ENCODE measurements around the gene SLC13A5. TPM values are rescaled to one million over a fixed set of nuclear protein-coding genes. Genes with fewer than 3 reads are reported as not detected.

Gene SLC13A5
- total RNA-seq, 4 donors from 2014 or later = not detected

DNA sequence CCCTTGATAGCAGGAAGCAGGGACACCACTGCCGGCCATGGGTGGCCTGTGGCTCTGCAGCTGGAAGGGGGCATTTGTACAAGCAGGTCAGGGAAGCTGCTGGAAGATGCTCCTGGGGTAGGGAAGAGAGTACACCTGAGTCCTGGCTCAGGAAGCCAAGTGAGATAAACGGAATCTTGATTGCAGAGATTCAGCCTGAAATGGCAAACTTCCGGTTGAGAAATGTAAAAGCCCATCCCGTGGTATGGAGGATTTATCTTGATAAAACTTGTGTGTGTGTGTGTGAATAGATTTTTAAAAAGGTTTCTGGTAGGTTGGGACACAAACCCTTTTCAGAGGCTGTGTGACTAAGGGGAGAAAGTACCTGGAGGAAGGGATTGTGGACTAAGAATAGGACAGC, 32.0 kb downstream of the SLC13A5 start:
- TF ChIP-seq POLR2A (IDR thresholded peaks at IDR 0.05) (no peak), EP300 (IDR thresholded peaks at IDR 0.05) (no peak)
- TF ChIP-seq, protein P1, sequence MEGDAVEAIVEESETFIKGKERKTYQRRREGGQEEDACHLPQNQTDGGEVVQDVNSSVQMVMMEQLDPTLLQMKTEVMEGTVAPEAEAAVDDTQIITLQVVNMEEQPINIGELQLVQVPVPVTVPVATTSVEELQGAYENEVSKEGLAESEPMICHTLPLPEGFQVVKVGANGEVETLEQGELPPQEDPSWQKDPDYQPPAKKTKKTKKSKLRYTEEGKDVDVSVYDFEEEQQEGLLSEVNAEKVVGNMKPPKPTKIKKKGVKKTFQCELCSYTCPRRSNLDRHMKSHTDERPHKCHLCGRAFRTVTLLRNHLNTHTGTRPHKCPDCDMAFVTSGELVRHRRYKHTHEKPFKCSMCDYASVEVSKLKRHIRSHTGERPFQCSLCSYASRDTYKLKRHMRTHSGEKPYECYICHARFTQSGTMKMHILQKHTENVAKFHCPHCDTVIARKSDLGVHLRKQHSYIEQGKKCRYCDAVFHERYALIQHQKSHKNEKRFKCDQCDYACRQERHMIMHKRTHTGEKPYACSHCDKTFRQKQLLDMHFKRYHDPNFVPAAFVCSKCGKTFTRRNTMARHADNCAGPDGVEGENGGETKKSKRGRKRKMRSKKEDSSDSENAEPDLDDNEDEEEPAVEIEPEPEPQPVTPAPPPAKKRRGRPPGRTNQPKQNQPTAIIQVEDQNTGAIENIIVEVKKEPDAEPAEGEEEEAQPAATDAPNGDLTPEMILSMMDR (IDR thresholded peaks at IDR 0.05) = no peak
- 69 to 75% methylated on average over 4 of the region's 4 CpGs for WGBS, 2 donors
- DNase-seq (ENCODE audit: low spot score in 2 of 2) = no peak
- Histone ChIP-seq H3K27ac (no peak overlapping the region), H3K4me1 (no peaks in the 10 kb centered on the region), H3K4me3 (no peak overlapping the region), H3K27me3 (peaks cover 0 to 22% of the 10 kb centered on the region in 2 donors), H3K9me3 (no peaks in the 10 kb centered on the region), H3K36me3 (no peaks in the 10 kb centered on the region)

DNA sequence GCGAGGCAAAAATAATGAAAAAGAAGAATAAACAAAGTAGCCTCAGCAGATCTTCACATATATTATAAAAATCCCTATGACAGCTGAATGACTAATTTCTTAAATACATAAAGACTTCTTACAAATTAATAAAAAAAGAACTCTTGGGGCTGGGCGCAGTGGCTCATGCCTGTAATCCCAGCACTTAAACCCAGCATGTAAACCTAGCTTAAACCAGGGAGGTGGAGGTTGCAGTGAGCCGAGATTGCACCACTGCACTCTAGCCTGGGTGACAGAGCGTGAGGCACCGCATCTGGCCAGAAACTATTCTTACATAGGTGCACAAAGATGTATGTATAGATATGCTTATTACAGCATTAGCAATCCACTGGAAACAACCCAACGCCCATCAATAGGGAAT, 33.9 kb downstream of the SLC13A5 start:
- WGBS, 2 donors = 75 to 76% methylated on average over 6 of the region's 6 CpGs
- Histone ChIP-seq H3K4me1 (no peaks in the 10 kb centered on the region), H3K9me3 (no peaks in the 10 kb centered on the region), H3K27ac (no peak overlapping the region), H3K27me3 (peaks cover 0 to 22% of the 10 kb centered on the region in 2 donors), H3K4me3 (no peak overlapping the region), H3K36me3 (no peaks in the 10 kb centered on the region)
- DNase-seq (ENCODE audit: low spot score in 2 of 2) = no peak
- no peak for TF ChIP-seq POLR2A (IDR thresholded peaks at IDR 0.05)
- no peak for TF ChIP-seq EP300 (IDR thresholded peaks at IDR 0.05)
- TF ChIP-seq, protein P1 (IDR thresholded peaks at IDR 0.05) = no peak

DNA sequence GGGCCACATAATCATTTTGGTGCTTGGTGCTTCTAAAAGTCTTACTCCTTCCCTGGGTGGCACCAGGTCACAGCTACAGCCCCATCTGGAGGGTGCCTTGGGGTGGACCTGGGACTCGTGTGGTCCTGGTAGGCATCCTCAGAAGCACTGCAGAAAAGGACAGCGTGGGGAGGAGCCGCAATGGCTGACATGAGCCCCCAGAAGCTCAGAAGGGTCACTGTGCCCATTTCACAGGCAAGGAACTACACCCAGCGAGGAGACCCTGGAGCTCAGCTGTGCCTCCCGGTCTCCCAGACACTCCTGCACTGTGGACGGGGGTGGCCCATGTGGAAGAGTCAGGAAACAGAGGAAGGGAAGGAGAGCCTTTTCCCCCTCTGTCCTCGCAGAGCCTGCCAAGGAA, 35.2 kb downstream of the SLC13A5 start:
- no peak for TF ChIP-seq EP300 (IDR thresholded peaks at IDR 0.05)
- no peak for TF ChIP-seq POLR2A (IDR thresholded peaks at IDR 0.05)
- TF ChIP-seq, protein P1 (IDR thresholded peaks at IDR 0.05) = no peak
- H3K27me3 ChIP-seq = peaks cover 0 to 22% of the 10 kb centered on the region in 2 donors
- 71 to 74% methylated on average over 7 of the region's 7 CpGs for WGBS, 2 donors
- no peaks in the 10 kb centered on the region for H3K9me3 ChIP-seq
- H3K27ac ChIP-seq = no peak overlapping the region
- DNase-seq (ENCODE audit: low spot score in 2 of 2) = no peak
- no peaks in the 10 kb centered on the region for H3K36me3 ChIP-seq
- H3K4me1 ChIP-seq = no peaks in the 10 kb centered on the region
- no peak overlapping the region for H3K4me3 ChIP-seq

- peaks cover 0 to 22% of the 10 kb centered on the region in 2 donors for H3K27me3 ChIP-seq
These were observed 35.9 kb downstream of the SLC13A5 start for GRCh38 chr17:6677158-6677831.

DNA sequence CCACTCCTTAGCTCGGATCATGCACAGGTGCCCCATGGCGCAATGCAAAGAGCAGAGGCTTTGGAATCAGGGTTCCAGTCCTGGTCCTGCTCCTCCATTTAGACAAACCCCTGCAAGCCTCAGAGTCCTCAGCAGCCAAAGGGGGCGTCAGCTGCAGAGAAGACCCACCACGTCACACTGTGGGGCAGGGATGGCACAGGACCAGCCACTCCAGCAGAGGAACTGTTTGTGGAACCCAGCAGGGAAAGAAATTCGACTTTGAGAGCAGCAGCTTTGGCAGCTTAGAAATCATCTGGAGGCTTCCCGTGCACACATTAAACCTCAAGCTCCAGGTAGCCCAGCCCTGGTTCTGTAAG, 36.4 kb downstream of the SLC13A5 start:
- TF ChIP-seq, protein P1 (IDR thresholded peaks at IDR 0.05) = no peak
- TF ChIP-seq EP300 (IDR thresholded peaks at IDR 0.05) = no peak
- TF ChIP-seq POLR2A (IDR thresholded peaks at IDR 0.05) = no peak
- H3K27ac ChIP-seq = no peak overlapping the region
- H3K27me3 ChIP-seq = peaks cover 0 to 22% of the 10 kb centered on the region in 2 donors
- no peaks in the 10 kb centered on the region for H3K9me3 ChIP-seq
- 70 to 80% methylated on average over 6 of the region's 6 CpGs for WGBS, 2 donors
- no peak for DNase-seq (ENCODE audit: low spot score in 2 of 2)
- H3K4me3 ChIP-seq = no peak overlapping the region
- no peaks in the 10 kb centered on the region for H3K36me3 ChIP-seq
- no peaks in the 10 kb centered on the region for H3K4me1 ChIP-seq

More at GRCh38 chr17:6677158-6677831, 35.9 kb downstream of the SLC13A5 start:
- TF ChIP-seq POLR2A (IDR thresholded peaks at IDR 0.05) (no peak), EP300 (IDR thresholded peaks at IDR 0.05) (no peak)
- TF ChIP-seq, protein P1 (IDR thresholded peaks at IDR 0.05) = no peak
- Histone ChIP-seq H3K4me3 (no peak overlapping the region), H3K36me3 (no peaks in the 10 kb centered on the region), H3K4me1 (no peaks in the 10 kb centered on the region), H3K9me3 (no peaks in the 10 kb centered on the region), H3K27ac (no peak overlapping the region)
- WGBS, 2 donors = 46 to 60% methylated on average over 9 to 16 of the region's 16 CpGs
- DNase-seq (ENCODE audit: low spot score in 2 of 2) = no peak

Measured in tibial nerve (tissue), 4 donors.